ENCODE results near the gene ITPR3. TPM values are rescaled to one million over a fixed set of nuclear protein-coding genes. Genes with fewer than 3 reads are reported as not detected.

The ITPR3 gene
- total RNA-seq, 3 donors from 2014 or later (not counting 1 experiment from before 2014, with no cell fraction given): 45.5 to 66.7 (median 46.0) TPM

GRCh38 chr6:33667072-33667471, 46.0 kb downstream of the ITPR3 start:
- no peak for TF ChIP-seq CTCF (IDR thresholded peaks at IDR 0.05)
- H3K36me3 Mint-ChIP-seq: no peaks in the 10 kb centered on the region
- H3K36me3 ChIP-seq (ENCODE audit: control insufficient read depth, insufficient read depth, low read length): peaks cover 68% of the 10 kb centered on the region

GRCh38 chr6:33667776-33668175, 46.7 kb downstream of the ITPR3 start:
- peaks cover 72% of the 10 kb centered on the region for H3K36me3 ChIP-seq (ENCODE audit: control insufficient read depth, insufficient read depth, low read length)
- Mint-ChIP-seq H3K27me3 (ENCODE audit: low read depth in 2 of 2) (no peaks in the 10 kb centered on the region), H3K4me3 (no peak overlapping the region), H3K27ac (no peak overlapping the region), H3K4me1 (no peaks in the 10 kb centered on the region), H3K36me3 (no peaks in the 10 kb centered on the region), H3K9me3 (no peaks in the 10 kb centered on the region)
- intact Hi-C loops (cut with micrococcal nuclease): no loop called here
- H3K4me1 ChIP-seq (ENCODE audit: control insufficient read depth, insufficient read depth, low read length): no peaks in the 10 kb centered on the region
- no peaks in the 10 kb centered on the region for H3K9me3 ChIP-seq (ENCODE audit: control insufficient read depth, insufficient read depth, low read length)
- WGBS (ENCODE audit: insufficient coverage): 98% methylated on average over 11 of the region's 11 CpGs
- TF ChIP-seq CTCF (IDR thresholded peaks at IDR 0.05): no peak
- no peaks in the 10 kb centered on the region for H3K27me3 ChIP-seq (ENCODE audit: control insufficient read depth, insufficient read depth, low read length)
- DNase-seq (no peak), ATAC-seq (no peak)
- no peak overlapping the region for H3K27ac ChIP-seq (ENCODE audit: low read length)
- no peak overlapping the region for H3K4me3 ChIP-seq (ENCODE audit: low read length)

More at GRCh38 chr6:33667072-33667471, 46.0 kb downstream of the ITPR3 start:
- no peaks in the 10 kb centered on the region for H3K27me3 ChIP-seq (ENCODE audit: control insufficient read depth, insufficient read depth, low read length)
- H3K27ac Mint-ChIP-seq: no peak overlapping the region
- H3K4me1 Mint-ChIP-seq: no peaks in the 10 kb centered on the region
- H3K4me3 Mint-ChIP-seq: no peak overlapping the region
- H3K9me3 Mint-ChIP-seq: no peaks in the 10 kb centered on the region
- no peaks in the 10 kb centered on the region for H3K9me3 ChIP-seq (ENCODE audit: control insufficient read depth, insufficient read depth, low read length)
- H3K4me3 ChIP-seq (ENCODE audit: low read length): no peak overlapping the region
- DNase-seq (no peak), ATAC-seq (no peak)
- no peak overlapping the region for H3K27ac ChIP-seq (ENCODE audit: low read length)
- WGBS (ENCODE audit: insufficient coverage): 98% methylated on average over 16 of the region's 16 CpGs
- intact Hi-C loops (cut with micrococcal nuclease): no loop called here
- H3K4me1 ChIP-seq (ENCODE audit: control insufficient read depth, insufficient read depth, low read length): no peaks in the 10 kb centered on the region
- no peaks in the 10 kb centered on the region for H3K27me3 Mint-ChIP-seq (ENCODE audit: low read depth in 2 of 2)

GRCh38 chr6:33668328-33668727, 47.2 kb downstream of the ITPR3 start:
- 98% methylated on average over 7 of the region's 8 CpGs for WGBS (ENCODE audit: insufficient coverage)
- no peaks in the 10 kb centered on the region for H3K9me3 Mint-ChIP-seq
- H3K4me1 ChIP-seq (ENCODE audit: control insufficient read depth, insufficient read depth, low read length): no peaks in the 10 kb centered on the region

More at GRCh38 chr6:33668328-33668727, 47.2 kb downstream of the ITPR3 start:
- TF ChIP-seq CTCF (IDR thresholded peaks at IDR 0.05): no peak
- H3K27me3 Mint-ChIP-seq (ENCODE audit: low read depth in 2 of 2): no peaks in the 10 kb centered on the region
- no peak overlapping the region for H3K27ac Mint-ChIP-seq
- Histone ChIP-seq H3K27me3 (ENCODE audit: control insufficient read depth, insufficient read depth, low read length) (no peaks in the 10 kb centered on the region), H3K9me3 (ENCODE audit: control insufficient read depth, insufficient read depth, low read length) (no peaks in the 10 kb centered on the region), H3K27ac (ENCODE audit: low read length) (no peak overlapping the region), H3K4me3 (ENCODE audit: low read length) (no peak overlapping the region), H3K36me3 (ENCODE audit: control insufficient read depth, insufficient read depth, low read length) (peaks cover 76% of the 10 kb centered on the region)
- H3K4me3 Mint-ChIP-seq: no peak overlapping the region
- no peaks in the 10 kb centered on the region for H3K36me3 Mint-ChIP-seq
- DNase-seq (no peak), ATAC-seq (no peak)
- intact Hi-C loops (cut with micrococcal nuclease): no loop called here
- H3K4me1 Mint-ChIP-seq: no peaks in the 10 kb centered on the region

Measured in natural killer cell (primary cell).